HepG2 (cell line): ENCODE data around the gene STX2. TPM values are rescaled to one million over a fixed set of nuclear protein-coding genes. Genes with fewer than 3 reads are reported as not detected.

Source experiments
- CBX1 ChIP-seq: IDR thresholded peaks from one replicate; pipeline ENCODE4 v1.6.1; 2016; ENCODE audit warnings: antibody characterized with exemption, low read depth
- JUND ChIP-seq: sonication (generic); formaldehyde crosslinking; IDR thresholded peaks from 2 replicates; pipeline ENCODE4 v1.8.0; 2022; ENCODE audit warnings: mild to moderate bottlenecking, missing genetic modification reagents
- KLF15 ChIP-seq: sonication (generic); formaldehyde crosslinking; IDR thresholded peaks from 2 replicates; pipeline ENCODE4 v1.8.1; 2023; ENCODE audit warnings: borderline replicate concordance, mild to moderate bottlenecking, inconsistent platforms, missing genetic modification reagents, mixed read lengths
- KMT2A ChIP-seq: sonication (generic); formaldehyde crosslinking; IDR thresholded peaks from 2 replicates; pipeline ENCODE4 v1.4.0; 2020; ENCODE audit warnings: missing genetic modification reagents
- MXI1 ChIP-seq: IDR thresholded peaks from 3 replicates; pipeline ENCODE4 v1.6.1; 2012; ENCODE audit warnings: low read depth, low read length, inconsistent platforms, borderline replicate concordance
- PHF21A ChIP-seq: sonication (generic); formaldehyde crosslinking; IDR thresholded peaks from 2 replicates; pipeline ENCODE4 v1.5.0; 2020; ENCODE audit warnings: mild to moderate bottlenecking, missing genetic modification reagents
- RARA ChIP-seq: IDR thresholded peaks from 2 replicates; pipeline ENCODE4 v1.6.1; 2016; ENCODE audit warnings: missing genetic modification reagents, missing compliant biosample characterization
- SIX1 ChIP-seq: sonication (generic); formaldehyde crosslinking; IDR thresholded peaks from 2 replicates; pipeline ENCODE4 v1.4.0; 2020; ENCODE audit warnings: missing genetic modification reagents, borderline replicate concordance
- STAT5B ChIP-seq: sonication (generic); formaldehyde crosslinking; IDR thresholded peaks from 2 replicates; pipeline ENCODE4 v1.4.0; 2020; ENCODE audit warnings: missing genetic modification reagents
- THAP11 ChIP-seq: IDR thresholded peaks from 2 replicates; pipeline ENCODE4 v1.6.1; 2016; ENCODE audit warnings: missing biosample characterization, missing genetic modification reagents
- ZBTB7B ChIP-seq: sonication (generic); formaldehyde crosslinking; IDR thresholded peaks from 2 replicates; pipeline ENCODE4 v1.4.0; 2020; ENCODE audit warnings: missing genetic modification reagents
- ZFP1 ChIP-seq: IDR thresholded peaks from 2 replicates; pipeline ENCODE4 v1.6.1; 2016
- ZMYM3 ChIP-seq: sonication (generic); formaldehyde crosslinking; IDR thresholded peaks from 2 replicates; pipeline ENCODE4 v1.5.1; 2020; ENCODE audit warnings: mild to moderate bottlenecking, missing genetic modification reagents
- ZMYM4 ChIP-seq: sonication (generic); formaldehyde crosslinking; IDR thresholded peaks from 2 replicates; pipeline ENCODE4 v1.8.1; 2023; ENCODE audit warnings: mild to moderate bottlenecking, missing genetic modification reagents
- ZNF263 ChIP-seq: sonication (generic); formaldehyde crosslinking; IDR thresholded peaks from 2 replicates; pipeline ENCODE4 v1.4.0; 2020; ENCODE audit warnings: missing genetic modification reagents
- ZNF331 ChIP-seq: sonication (generic); formaldehyde crosslinking; IDR thresholded peaks from 2 replicates; pipeline ENCODE4 v1.4.0; 2020; ENCODE audit warnings: missing genetic modification reagents
- ZNF556 ChIP-seq: sonication (generic); formaldehyde crosslinking; IDR thresholded peaks from 2 replicates; pipeline ENCODE4 v1.4.0; 2020; ENCODE audit warnings: mild to moderate bottlenecking, missing genetic modification reagents, borderline replicate concordance
- ZNF660 ChIP-seq: sonication (generic); formaldehyde crosslinking; IDR thresholded peaks from 2 replicates; pipeline ENCODE4 v1.5.1; 2020; ENCODE audit warnings: mild to moderate bottlenecking, low read depth, missing genetic modification reagents, borderline replicate concordance
- ZNF75D ChIP-seq: sonication (generic); formaldehyde crosslinking; IDR thresholded peaks from 2 replicates; pipeline ENCODE4 v1.8.1; 2023; ENCODE audit warnings: missing genetic modification reagents, mild to moderate bottlenecking, borderline replicate concordance
- polyA plus RNA-seq, 8 experiments: library from polyadenylated mRNA; depleted of rRNA in 3 of 8; stranded (reverse) in 7 of 8; unstranded in 1 of 8; fragments of >200 nt; fragmentation: Illumina TruSeq in 4 of 8; extraction: Trizol in 4 of 8; gene quantifications; 2 replicates each; pipeline versions ENCODE4 v1.2.1 to v1.2.3, GENCODE V29; 2011 to 2016; ENCODE audit warnings: low read depth in 4 of 8, missing spikeins in 1 of 8, mixed read lengths in 1 of 8; ENCODE audit not compliant: insufficient read depth in 1 of 8
- total RNA-seq, 5 experiments: library from RNA; depleted of rRNA; stranded (reverse); fragments of >200 nt; fragmentation: Illumina TruSeq; extraction: Trizol; gene quantifications; 2 replicates each; pipeline ENCODE4 v1.2.3, GENCODE V29; 2016; ENCODE audit warnings: low read depth in 1 of 5
- TF ChIP-seq, protein P1 (sequence below): sonication (generic); formaldehyde crosslinking; IDR thresholded peaks from 2 replicates; pipeline ENCODE4 v1.5.0; 2020; ENCODE audit warnings: missing genetic modification reagents
- TF ChIP-seq, protein P2 (sequence below): IDR thresholded peaks from 2 replicates; pipeline ENCODE4 v1.6.1; 2016; ENCODE audit warnings: mild to moderate bottlenecking
- TF ChIP-seq, protein P3 (sequence below): IDR thresholded peaks from 2 replicates; pipeline ENCODE4 v1.6.1; 2012; ENCODE audit warnings: inconsistent platforms
- TF ChIP-seq, protein P4 (sequence below): sonication (generic); formaldehyde crosslinking; IDR thresholded peaks from 2 replicates; pipeline ENCODE4 v1.4.0; 2020; ENCODE audit warnings: missing genetic modification reagents
- TF ChIP-seq, protein P5 (sequence below): sonication (generic); formaldehyde crosslinking; IDR thresholded peaks from 2 replicates; pipeline ENCODE4 v1.9.0; 2022; ENCODE audit warnings: low read depth, missing genetic modification reagents
- TF ChIP-seq, protein P6 (sequence below): sonication (generic); formaldehyde crosslinking; IDR thresholded peaks from 2 replicates; pipeline ENCODE4 v1.4.0; 2020; ENCODE audit warnings: missing genetic modification reagents

Gene STX2
- total and polyA plus RNA-seq, 2 of the 13 experiments (the other 11 are each of a cell fraction or from before 2014, with no cell fraction given): 13.4 to 25.1 TPM

DNA sequence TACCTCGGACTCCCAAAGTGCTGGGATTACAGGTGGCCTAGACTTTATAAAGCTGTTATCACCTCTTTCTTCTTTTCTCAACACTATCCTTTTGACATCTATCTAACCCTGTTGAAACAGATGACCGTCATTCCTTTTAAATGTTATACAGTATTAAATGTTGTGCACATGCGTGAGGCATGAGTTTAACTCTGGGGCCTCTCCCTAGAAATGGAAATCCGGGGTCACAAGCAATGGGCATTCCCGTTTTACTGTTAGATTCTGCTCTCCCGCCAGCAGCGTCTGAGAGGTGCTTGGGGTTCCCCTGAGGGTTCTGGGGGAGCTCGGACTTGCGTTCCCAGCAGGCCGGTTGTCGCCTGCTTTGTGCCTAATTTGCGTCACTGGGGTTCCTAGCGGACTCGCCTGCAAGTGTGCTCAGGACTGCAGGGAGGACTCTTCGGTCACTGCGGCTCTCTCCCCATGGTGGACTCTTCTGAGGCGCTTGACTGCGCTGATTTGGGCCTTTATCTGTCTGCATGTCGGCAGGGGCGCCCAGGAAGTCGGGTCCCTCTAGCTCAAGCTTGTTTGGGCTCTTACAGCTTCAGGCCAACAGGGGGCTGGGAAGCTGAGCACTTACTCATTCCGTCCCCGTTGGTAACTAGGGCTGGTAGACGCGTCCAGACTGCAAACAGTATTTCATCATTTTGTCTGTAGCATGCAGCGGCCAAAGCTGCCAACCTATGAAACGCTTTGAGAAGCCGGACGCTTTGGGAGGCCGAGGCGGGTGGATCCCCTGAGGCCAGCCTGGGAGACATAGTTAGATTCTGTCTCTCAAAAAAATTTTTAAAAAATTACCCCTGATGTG lies 31.6 kb upstream of the STX2 start (continued):
- TF ChIP-seq, protein P1, sequence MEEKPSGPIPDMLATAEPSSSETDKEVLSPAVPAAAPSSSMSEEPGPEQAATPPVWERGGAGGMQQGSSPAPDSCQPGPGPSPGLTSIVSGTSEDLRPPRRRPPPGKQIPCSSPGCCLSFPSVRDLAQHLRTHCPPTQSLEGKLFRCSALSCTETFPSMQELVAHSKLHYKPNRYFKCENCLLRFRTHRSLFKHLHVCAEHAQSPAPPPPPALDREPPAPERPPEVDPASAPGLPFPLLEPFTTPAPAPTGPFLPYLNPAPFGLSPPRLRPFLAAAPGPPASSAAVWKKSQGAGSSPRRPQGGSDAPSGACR (CRISPR knock-in tag): 0 out of 2 replicates have a peak, but pooled peaks have one; percentile 38
- no peak for TF ChIP-seq KLF15 (CRISPR knock-in tag)
- peak; percentile 84 for TF ChIP-seq ZNF331 (CRISPR knock-in tag)
- TF ChIP-seq, protein P2, sequence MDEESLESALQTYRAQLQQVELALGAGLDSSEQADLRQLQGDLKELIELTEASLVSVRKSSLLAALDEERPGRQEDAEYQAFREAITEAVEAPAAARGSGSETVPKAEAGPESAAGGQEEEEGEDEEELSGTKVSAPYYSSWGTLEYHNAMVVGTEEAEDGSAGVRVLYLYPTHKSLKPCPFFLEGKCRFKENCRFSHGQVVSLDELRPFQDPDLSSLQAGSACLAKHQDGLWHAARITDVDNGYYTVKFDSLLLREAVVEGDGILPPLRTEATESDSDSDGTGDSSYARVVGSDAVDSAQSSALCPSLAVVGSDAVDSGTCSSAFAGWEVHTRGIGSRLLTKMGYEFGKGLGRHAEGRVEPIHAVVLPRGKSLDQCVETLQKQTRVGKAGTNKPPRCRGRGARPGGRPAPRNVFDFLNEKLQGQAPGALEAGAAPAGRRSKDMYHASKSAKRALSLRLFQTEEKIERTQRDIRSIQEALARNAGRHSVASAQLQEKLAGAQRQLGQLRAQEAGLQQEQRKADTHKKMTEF (CRISPR knock-in tag): peak; percentile 74
- no peak for TF ChIP-seq ZNF75D (CRISPR knock-in tag)
- TF ChIP-seq ZNF263 (CRISPR knock-in tag): peak; percentile 70
- TF ChIP-seq ZNF556: no peak; the same call in 1 of the 2 replicates
- TF ChIP-seq CBX1: peak; percentile 21
- TF ChIP-seq THAP11: peak; percentile 69
- no peak for TF ChIP-seq SIX1 (CRISPR knock-in tag)
- TF ChIP-seq, protein P3, sequence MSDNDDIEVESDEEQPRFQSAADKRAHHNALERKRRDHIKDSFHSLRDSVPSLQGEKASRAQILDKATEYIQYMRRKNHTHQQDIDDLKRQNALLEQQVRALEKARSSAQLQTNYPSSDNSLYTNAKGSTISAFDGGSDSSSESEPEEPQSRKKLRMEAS: no peak
- TF ChIP-seq, protein P4, sequence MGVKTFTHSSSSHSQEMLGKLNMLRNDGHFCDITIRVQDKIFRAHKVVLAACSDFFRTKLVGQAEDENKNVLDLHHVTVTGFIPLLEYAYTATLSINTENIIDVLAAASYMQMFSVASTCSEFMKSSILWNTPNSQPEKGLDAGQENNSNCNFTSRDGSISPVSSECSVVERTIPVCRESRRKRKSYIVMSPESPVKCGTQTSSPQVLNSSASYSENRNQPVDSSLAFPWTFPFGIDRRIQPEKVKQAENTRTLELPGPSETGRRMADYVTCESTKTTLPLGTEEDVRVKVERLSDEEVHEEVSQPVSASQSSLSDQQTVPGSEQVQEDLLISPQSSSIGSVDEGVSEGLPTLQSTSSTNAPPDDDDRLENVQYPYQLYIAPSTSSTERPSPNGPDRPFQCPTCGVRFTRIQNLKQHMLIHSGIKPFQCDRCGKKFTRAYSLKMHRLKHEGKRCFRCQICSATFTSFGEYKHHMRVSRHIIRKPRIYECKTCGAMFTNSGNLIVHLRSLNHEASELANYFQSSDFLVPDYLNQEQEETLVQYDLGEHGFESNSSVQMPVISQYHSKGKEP (CRISPR knock-in tag): no peak
- TF ChIP-seq PHF21A (CRISPR knock-in tag): peak; percentile 41; the same call in 1 of the 2 replicates
- peak; percentile 36; the same call in 1 of the 2 replicates for TF ChIP-seq ZMYM4 (CRISPR knock-in tag)
- 0 out of 2 replicates have a peak, but pooled peaks have one; percentile 7 for TF ChIP-seq RARA (CRISPR knock-in tag)
- peak; percentile 17; the same call in 1 of the 2 replicates for TF ChIP-seq ZBTB7B (CRISPR knock-in tag)
- TF ChIP-seq ZMYM3 (CRISPR knock-in tag): 0 out of 2 replicates have a peak, but pooled peaks have one; percentile 71
- TF ChIP-seq JUND: no peak
- peak; percentile 50; the same call in 1 of the 2 replicates for TF ChIP-seq KMT2A (CRISPR knock-in tag)
- TF ChIP-seq, protein P5, sequence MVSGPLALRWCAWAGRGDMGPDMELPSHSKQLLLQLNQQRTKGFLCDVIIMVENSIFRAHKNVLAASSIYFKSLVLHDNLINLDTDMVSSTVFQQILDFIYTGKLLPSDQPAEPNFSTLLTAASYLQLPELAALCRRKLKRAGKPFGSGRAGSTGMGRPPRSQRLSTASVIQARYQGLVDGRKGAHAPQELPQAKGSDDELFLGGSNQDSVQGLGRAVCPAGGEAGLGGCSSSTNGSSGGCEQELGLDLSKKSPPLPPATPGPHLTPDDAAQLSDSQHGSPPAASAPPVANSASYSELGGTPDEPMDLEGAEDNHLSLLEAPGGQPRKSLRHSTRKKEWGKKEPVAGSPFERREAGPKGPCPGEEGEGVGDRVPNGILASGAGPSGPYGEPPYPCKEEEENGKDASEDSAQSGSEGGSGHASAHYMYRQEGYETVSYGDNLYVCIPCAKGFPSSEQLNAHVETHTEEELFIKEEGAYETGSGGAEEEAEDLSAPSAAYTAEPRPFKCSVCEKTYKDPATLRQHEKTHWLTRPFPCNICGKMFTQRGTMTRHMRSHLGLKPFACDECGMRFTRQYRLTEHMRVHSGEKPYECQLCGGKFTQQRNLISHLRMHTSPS (CRISPR knock-in tag): no peak
- no peak for TF ChIP-seq ZNF660
- peak; percentile 55; the same call in 1 of the 3 replicates for TF ChIP-seq MXI1
- TF ChIP-seq, protein P6, sequence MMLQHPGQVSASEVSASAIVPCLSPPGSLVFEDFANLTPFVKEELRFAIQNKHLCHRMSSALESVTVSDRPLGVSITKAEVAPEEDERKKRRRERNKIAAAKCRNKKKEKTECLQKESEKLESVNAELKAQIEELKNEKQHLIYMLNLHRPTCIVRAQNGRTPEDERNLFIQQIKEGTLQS (CRISPR knock-in tag): peak; percentile 82
- TF ChIP-seq STAT5B (CRISPR knock-in tag): no peak
- 0 out of 2 replicates have a peak, but pooled peaks have one; percentile 28 for TF ChIP-seq ZFP1 (CRISPR knock-in tag)
